Upper lobe of right lung (tissue), 1 donor: Measurements from ENCODE around the gene RASSF6. TPM values are rescaled to one million over a fixed set of nuclear protein-coding genes. Genes with fewer than 3 reads are reported as not detected.

ENCODE experiments used
- ATAC-seq: fragments of 200-7000 bp; cut with Tn5 transposase; one replicate; pipeline ENCODE4 v1.9.1; 2020; ENCODE audit warnings: mild to moderate bottlenecking, moderate library complexity
- DNase-seq: peaks from one replicate; pipeline ENCODE4 v3.0.0-alpha.2; 2020
- H3K27ac ChIP-seq: fragments of 200-600 bp; one replicate; pipeline ENCODE4 v1.8.0; 2022
- H3K27me3 ChIP-seq: fragments of 200-600 bp; one replicate; pipeline ENCODE4 v1.8.0; 2022; ENCODE audit warnings: mild to moderate bottlenecking
- H3K36me3 ChIP-seq: fragments of 200-600 bp; one replicate; pipeline ENCODE4 v1.8.0; 2022
- H3K4me1 ChIP-seq: fragments of 200-600 bp; one replicate; pipeline ENCODE4 v1.8.0; 2022
- H3K4me3 ChIP-seq: fragments of 200-600 bp; one replicate; pipeline ENCODE4 v1.8.0; 2022; ENCODE audit warnings: mild to moderate bottlenecking
- H3K9me3 ChIP-seq: fragments of 200-600 bp; one replicate; pipeline ENCODE4 v1.8.0; 2022
- CTCF ChIP-seq: fragments of 200-600 bp; IDR thresholded peaks from one replicate; pipeline ENCODE4 v1.8.0; 2022; ENCODE audit warnings: antibody characterized with exemption
- intact Hi-C: fragments of 100-400 bp; cut with DNase I; formaldehyde crosslinking; loops from one replicate; pipeline ENCODE4 v1.11.0; 2022
- total RNA-seq: library from RNA; stranded (reverse); fragmentation: NEBNext Ultra II Directional; extraction: Animal tissue kit (Norgen Biotek cat#: 25700); gene quantifications from one replicate; pipeline ENCODE4 v1.2.1, GENCODE V29; 2021
- donor health status: DM: no; HTN: yes; CAD: no; lungs with severe emphysema.

Gene RASSF6
- total RNA-seq, 1 donor from 2014 or later: 3.1 TPM

GRCh38 chr4:73586040-73586439 is 34.2 kb downstream of the RASSF6 start:
- Histone ChIP-seq H3K9me3 (no peaks in the 10 kb centered on the region), H3K36me3 (no peaks in the 10 kb centered on the region), H3K4me3 (no peak overlapping the region), H3K4me1 (no peaks in the 10 kb centered on the region), H3K27ac (no peak overlapping the region), H3K27me3 (no peaks in the 10 kb centered on the region)
- intact Hi-C loops: no loop called here
- no peak for ATAC-seq
- DNase-seq: no peak
- TF ChIP-seq CTCF: no peak

- Histone ChIP-seq H3K36me3 (no peaks in the 10 kb centered on the region), H3K27ac (no peak overlapping the region), H3K9me3 (no peaks in the 10 kb centered on the region), H3K4me1 (no peaks in the 10 kb centered on the region), H3K27me3 (no peaks in the 10 kb centered on the region), H3K4me3 (no peak overlapping the region)
- intact Hi-C loops: no loop called here
- DNase-seq: no peak
- ATAC-seq: no peak
- TF ChIP-seq CTCF: no peak
Measured at GRCh38 chr4:73585345-73585744, 34.9 kb downstream of the RASSF6 start.

- no peaks in the 10 kb centered on the region for H3K27me3 ChIP-seq
- no peaks in the 10 kb centered on the region for H3K9me3 ChIP-seq
- no peak overlapping the region for H3K27ac ChIP-seq
- no peaks in the 10 kb centered on the region for H3K36me3 ChIP-seq
- intact Hi-C loops: no loop called here
- TF ChIP-seq CTCF: no peak
- ATAC-seq: no peak
- no peaks in the 10 kb centered on the region for H3K4me1 ChIP-seq
- no peak for DNase-seq
- H3K4me3 ChIP-seq: no peak overlapping the region
Measured at GRCh38 chr4:73583666-73584065, 36.6 kb downstream of the RASSF6 start.

- H3K27ac ChIP-seq: no peak overlapping the region
- intact Hi-C loops: loop anchor here (10.0 kb wide), 1 partner anchor 77 kb away; no protein-coding TSS in a partner anchor
- DNase-seq (no peak), ATAC-seq (peak; percentile 62)
- no peak for TF ChIP-seq CTCF
- H3K9me3 ChIP-seq: no peaks in the 10 kb centered on the region
- no peaks in the 10 kb centered on the region for H3K36me3 ChIP-seq
- no peaks in the 10 kb centered on the region for H3K4me1 ChIP-seq
- no peak overlapping the region for H3K4me3 ChIP-seq
- no peaks in the 10 kb centered on the region for H3K27me3 ChIP-seq
Measured at GRCh38 chr4:73577371-73577770, 42.9 kb downstream of the RASSF6 start.

- intact Hi-C loops: loop anchor here (10.0 kb wide), 1 partner anchor 78 kb away; no protein-coding TSS in a partner anchor
- no peaks in the 10 kb centered on the region for H3K36me3 ChIP-seq
- no peaks in the 10 kb centered on the region for H3K27me3 ChIP-seq
- DNase-seq: no peak
- H3K27ac ChIP-seq: no peak overlapping the region
- no peak for TF ChIP-seq CTCF
- no peaks in the 10 kb centered on the region for H3K4me1 ChIP-seq
- no peak for ATAC-seq
- H3K9me3 ChIP-seq: no peaks in the 10 kb centered on the region
- H3K4me3 ChIP-seq: no peak overlapping the region
Measured at GRCh38 chr4:73576381-73576780, 43.9 kb downstream of the RASSF6 start.

GRCh38 chr4:73575660-73576059 is 44.6 kb downstream of the RASSF6 start:
- DNase-seq: no peak
- H3K4me3 ChIP-seq: no peak overlapping the region
- H3K9me3 ChIP-seq: no peaks in the 10 kb centered on the region
- no peak for ATAC-seq
- H3K4me1 ChIP-seq: no peaks in the 10 kb centered on the region
- H3K27ac ChIP-seq: no peak overlapping the region
- no peaks in the 10 kb centered on the region for H3K27me3 ChIP-seq
- H3K36me3 ChIP-seq: no peaks in the 10 kb centered on the region
- intact Hi-C loops: loop anchor here (10.0 kb wide), 1 partner anchor 79 kb away; no protein-coding TSS in a partner anchor
- no peak for TF ChIP-seq CTCF
